OCI-LY1 (cell line): ENCODE data around the gene DCUN1D2.

ENCODE experiments used
- EZH2 ChIP-seq: fragments of 200-600 bp; sonication (generic), shearing (Covaris generic); IDR thresholded peaks from 2 replicates; pipeline ENCODE4 v1.8.0; 2017; ENCODE audit warnings: borderline replicate concordance, mixed run types, mild to moderate bottlenecking, antibody characterized with exemption, low read length, moderate library complexity, mixed read lengths
- TF ChIP-seq, protein P1 (sequence below): fragments of 200-600 bp; sonication (generic), shearing (Covaris generic); IDR thresholded peaks from 2 replicates; pipeline ENCODE4 v1.5.1; 2017; ENCODE audit warnings: mild to moderate bottlenecking, antibody characterized with exemption, low read length, moderate library complexity, mixed read lengths

DNA sequence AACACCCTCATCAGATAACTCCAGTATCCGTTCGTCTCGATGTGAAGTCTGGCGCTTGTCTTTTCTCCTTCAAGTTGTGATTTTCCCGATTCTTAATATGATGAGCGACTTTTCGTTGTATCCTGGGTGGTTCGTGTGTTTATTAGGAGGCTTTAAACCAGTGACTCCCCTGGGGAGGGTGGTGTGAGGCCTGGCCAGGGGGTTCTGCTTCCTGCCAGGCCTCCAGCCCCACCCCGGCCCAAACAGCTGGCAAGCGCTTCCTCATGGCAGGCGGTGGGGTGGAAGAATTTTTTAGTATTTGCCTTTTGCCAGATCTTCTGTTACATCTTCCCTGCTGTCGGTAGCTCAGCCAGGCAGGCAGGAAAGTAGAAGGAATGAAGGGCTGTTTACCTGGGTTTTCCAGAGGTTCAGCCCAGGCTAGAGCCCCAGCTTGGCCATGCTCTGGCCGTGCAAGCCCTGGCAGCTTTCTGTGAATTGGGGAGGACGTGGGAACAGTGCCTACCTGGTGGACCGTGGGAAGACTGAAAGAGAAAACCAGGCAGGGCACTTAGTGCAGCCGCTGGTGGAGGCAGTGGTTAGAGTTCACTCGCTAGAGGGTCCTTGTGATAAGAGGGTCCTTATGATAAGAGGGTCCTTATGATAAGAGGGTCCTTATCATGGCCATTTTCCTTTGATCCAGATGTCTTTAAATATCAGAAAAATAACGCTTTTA lies 37.7 kb upstream of the DCUN1D2 start:
- TF ChIP-seq, protein P1, sequence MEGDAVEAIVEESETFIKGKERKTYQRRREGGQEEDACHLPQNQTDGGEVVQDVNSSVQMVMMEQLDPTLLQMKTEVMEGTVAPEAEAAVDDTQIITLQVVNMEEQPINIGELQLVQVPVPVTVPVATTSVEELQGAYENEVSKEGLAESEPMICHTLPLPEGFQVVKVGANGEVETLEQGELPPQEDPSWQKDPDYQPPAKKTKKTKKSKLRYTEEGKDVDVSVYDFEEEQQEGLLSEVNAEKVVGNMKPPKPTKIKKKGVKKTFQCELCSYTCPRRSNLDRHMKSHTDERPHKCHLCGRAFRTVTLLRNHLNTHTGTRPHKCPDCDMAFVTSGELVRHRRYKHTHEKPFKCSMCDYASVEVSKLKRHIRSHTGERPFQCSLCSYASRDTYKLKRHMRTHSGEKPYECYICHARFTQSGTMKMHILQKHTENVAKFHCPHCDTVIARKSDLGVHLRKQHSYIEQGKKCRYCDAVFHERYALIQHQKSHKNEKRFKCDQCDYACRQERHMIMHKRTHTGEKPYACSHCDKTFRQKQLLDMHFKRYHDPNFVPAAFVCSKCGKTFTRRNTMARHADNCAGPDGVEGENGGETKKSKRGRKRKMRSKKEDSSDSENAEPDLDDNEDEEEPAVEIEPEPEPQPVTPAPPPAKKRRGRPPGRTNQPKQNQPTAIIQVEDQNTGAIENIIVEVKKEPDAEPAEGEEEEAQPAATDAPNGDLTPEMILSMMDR, result no peak
- TF ChIP-seq EZH2, result no peak
